Measurements from ENCODE around the gene NFIC.

- TF ChIP-seq, protein P1, sequence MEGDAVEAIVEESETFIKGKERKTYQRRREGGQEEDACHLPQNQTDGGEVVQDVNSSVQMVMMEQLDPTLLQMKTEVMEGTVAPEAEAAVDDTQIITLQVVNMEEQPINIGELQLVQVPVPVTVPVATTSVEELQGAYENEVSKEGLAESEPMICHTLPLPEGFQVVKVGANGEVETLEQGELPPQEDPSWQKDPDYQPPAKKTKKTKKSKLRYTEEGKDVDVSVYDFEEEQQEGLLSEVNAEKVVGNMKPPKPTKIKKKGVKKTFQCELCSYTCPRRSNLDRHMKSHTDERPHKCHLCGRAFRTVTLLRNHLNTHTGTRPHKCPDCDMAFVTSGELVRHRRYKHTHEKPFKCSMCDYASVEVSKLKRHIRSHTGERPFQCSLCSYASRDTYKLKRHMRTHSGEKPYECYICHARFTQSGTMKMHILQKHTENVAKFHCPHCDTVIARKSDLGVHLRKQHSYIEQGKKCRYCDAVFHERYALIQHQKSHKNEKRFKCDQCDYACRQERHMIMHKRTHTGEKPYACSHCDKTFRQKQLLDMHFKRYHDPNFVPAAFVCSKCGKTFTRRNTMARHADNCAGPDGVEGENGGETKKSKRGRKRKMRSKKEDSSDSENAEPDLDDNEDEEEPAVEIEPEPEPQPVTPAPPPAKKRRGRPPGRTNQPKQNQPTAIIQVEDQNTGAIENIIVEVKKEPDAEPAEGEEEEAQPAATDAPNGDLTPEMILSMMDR (conservative IDR thresholded peaks at IDR 0.05; ENCODE audit: low read length), result no peak
- TF ChIP-seq EZH2phosphoT487 (IDR thresholded peaks at IDR 0.05; ENCODE audit: borderline replicate concordance, low read depth, low read length), result no peak
These were observed 60.0 kb downstream of the NFIC start for GRCh38 chr19:3426433-3426832.
